Measurements from ENCODE around the gene SMOC1.

The SMOC1 gene

DNA sequence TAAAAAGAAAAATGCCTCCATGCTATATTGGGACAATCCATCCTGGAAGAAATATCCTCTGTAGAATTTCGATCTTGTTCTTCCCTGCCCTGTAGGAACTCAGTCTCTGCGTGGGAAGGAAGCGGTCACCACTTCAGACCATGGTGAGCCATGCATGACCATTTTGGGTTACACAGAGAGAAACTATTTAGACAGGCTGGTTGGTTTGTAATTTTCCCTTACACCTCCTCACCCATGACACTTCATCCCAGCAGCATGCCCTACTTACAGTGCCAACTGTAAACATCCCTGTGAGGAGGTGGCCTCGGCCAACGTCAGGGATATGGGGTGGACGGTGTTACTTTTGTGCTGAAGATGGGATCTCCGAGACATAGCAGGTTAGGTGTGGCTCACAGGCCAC lies 121.4 kb downstream of the SMOC1 start:
- Histone ChIP-seq H3K27ac (no peak overlapping the region), H3K4me3 (no peak overlapping the region)
- TF ChIP-seq, protein P1, sequence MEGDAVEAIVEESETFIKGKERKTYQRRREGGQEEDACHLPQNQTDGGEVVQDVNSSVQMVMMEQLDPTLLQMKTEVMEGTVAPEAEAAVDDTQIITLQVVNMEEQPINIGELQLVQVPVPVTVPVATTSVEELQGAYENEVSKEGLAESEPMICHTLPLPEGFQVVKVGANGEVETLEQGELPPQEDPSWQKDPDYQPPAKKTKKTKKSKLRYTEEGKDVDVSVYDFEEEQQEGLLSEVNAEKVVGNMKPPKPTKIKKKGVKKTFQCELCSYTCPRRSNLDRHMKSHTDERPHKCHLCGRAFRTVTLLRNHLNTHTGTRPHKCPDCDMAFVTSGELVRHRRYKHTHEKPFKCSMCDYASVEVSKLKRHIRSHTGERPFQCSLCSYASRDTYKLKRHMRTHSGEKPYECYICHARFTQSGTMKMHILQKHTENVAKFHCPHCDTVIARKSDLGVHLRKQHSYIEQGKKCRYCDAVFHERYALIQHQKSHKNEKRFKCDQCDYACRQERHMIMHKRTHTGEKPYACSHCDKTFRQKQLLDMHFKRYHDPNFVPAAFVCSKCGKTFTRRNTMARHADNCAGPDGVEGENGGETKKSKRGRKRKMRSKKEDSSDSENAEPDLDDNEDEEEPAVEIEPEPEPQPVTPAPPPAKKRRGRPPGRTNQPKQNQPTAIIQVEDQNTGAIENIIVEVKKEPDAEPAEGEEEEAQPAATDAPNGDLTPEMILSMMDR (IDR thresholded peaks at IDR 0.05) = no peak
- DNase-seq (ENCODE audit: low spot score) = no peak

DNA sequence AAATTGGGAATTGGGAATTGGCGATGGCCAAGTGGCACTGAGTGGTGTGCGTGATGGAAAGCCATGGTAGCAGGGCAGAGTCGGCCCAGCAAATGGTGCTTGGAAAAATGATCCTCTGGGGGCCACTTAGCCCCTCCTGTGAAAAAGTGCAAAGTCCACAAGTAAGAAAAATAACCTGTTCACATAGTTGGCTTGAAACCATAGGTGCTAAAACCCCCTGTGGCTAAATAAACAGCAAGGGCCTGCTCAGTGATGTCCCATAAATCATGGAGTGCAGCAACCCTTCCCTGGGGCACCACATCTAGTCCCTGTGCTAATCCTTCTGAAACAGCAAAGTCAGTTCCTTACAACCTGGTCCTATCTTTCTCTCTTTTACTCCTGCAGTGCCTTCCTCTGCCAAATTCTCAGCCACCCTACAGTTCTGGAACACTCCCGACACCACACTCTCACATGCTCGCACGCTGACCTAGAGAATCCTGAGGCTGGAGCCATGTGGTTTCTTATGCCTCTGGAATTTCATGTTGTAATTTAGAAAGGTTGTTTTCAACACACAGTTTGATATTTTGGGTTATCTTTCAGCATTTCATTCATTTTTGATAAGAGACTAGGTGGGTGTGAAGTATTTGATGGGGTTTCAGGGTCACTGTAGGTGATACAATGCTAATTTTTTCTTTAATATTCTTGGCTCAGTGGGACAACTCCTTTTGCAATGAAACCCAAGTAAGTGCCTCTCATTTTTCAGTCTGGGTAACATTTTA lies 123.6 kb downstream of the SMOC1 start:
- no peak for DNase-seq (ENCODE audit: low spot score)
- Histone ChIP-seq H3K4me3 (no peak overlapping the region), H3K27ac (no peak overlapping the region)
- TF ChIP-seq, protein P1 (IDR thresholded peaks at IDR 0.05) = no peak

DNA sequence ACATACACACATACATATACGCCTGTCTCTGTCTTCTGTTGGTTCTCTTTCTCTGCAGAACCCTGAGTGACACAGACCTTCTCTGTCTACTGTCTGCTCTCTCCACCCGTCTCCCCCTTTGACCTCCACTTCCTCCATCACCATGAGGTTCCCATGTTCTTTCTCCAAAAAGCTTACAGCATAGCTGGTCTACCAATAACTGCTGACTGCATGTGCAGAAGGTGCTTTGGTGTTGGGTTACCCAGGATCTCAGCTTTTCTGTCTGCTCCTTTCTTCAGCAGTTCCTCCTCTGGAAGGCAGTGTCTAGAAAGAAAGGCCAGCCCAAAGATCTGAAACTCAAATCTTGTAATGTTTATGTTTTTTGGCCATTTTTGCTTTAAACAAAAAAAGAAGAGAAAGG lies 125.6 kb downstream of the SMOC1 start:
- no peak overlapping the region for H3K4me3 ChIP-seq
- TF ChIP-seq, protein P1 (IDR thresholded peaks at IDR 0.05) = no peak
- DNase-seq (ENCODE audit: low spot score) = no peak
- no peak overlapping the region for H3K27ac ChIP-seq

DNA sequence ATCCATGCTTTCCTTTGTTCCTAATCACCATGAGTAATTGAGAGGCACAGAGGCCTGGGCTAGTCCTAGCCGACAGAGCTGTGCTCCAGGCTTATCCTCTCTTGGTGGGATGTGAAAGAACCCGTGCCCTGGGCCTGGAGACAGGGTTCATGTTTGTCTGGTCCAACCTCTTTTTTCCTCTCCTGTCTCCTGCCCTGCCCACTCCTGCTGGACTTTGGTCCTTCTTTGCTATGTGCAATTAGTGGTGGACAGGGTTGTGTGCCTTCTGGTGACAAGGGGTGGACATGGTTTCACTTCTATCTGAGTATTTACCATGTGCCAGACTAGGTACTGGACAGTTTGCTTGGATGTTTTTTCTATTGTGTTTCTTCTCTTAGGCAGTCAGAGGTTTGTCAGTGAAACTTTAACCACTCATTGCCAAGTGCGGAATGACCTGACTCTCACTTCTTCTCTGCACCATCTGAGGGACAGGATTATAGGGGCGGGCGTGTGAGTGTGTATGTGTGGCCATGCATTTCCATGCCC lies 126.1 kb downstream of the SMOC1 start:
- H3K27ac ChIP-seq = no peak overlapping the region
- DNase-seq (ENCODE audit: low spot score) = no peak
- H3K4me3 ChIP-seq = no peak overlapping the region
- TF ChIP-seq, protein P1 (IDR thresholded peaks at IDR 0.05) = no peak

DNA sequence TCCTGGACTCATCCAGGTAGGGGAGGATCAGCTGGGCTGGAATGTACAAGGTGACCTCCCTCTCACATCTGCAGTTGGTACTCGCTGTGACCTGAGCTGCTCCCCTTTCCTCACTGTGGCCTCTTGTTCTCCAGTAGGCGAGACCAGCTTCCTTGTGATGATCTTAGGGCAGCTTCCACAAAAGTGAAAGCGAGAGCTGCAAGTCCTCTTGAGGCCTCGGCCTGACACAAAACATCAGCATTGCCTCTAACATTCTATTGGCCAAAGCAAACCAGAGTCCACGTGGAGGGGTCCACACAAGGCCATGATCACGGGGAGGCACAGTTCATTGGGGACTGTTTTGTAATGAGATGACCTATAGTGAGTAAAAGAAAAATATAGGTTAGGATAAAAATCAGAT lies 127.5 kb downstream of the SMOC1 start:
- H3K27ac ChIP-seq = no peak overlapping the region
- DNase-seq (ENCODE audit: low spot score) = no peak
- TF ChIP-seq, protein P1 (IDR thresholded peaks at IDR 0.05) = no peak

DNA sequence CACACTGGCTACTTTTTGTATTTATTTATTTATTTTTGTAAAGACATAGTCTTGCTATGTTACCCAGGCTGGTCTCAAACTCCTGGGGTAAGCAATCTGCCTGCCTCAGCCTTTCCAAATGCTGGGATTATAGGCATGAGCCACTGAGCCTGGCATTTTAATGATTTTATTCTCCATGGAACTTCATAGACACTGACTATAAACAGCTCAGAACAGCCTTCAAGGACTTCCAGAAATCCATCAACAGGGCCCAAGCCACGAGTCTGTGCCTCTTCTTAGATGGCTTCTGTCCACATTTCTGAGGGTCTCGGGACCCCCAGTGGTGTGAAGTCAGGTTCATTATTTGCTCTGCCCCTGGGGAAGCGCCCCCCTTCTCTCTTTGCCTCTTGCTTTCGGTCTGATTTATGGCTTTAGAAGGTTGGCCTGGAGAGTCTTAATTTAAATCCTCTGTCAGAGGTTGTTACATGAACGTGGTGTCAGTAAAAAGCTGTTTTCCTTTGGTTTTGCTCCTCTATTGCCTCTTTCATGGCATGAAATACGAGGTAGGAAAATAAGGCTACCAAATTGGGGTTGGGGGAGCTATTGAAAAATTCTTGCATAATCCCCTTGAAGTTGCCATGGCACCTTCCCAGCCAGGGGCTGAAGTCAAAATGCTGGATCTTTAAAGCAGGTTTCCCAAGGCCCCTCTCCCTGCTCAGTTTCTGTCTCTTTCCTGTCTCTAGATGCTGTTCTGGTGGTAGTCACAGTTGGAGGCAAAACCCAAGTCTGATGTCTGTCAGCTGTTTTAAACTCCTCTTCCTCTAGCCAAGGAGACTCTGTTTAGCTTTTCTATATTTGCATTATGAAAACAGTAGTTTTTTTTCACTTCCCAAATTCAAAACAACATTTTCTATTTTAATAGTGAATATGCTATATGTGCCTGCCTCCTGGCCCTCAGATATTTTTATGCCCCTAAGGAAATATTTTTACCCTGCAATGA lies 129.4 kb downstream of the SMOC1 start:
- H3K27ac ChIP-seq = no peak overlapping the region
- DNase-seq (ENCODE audit: low spot score) = no peak
- TF ChIP-seq, protein P1 (IDR thresholded peaks at IDR 0.05) = no peak

More for the DNA sequence above, 127.5 kb downstream of the SMOC1 start:
- no peak overlapping the region for H3K4me3 ChIP-seq

More for the DNA sequence above, 129.4 kb downstream of the SMOC1 start:
- H3K4me3 ChIP-seq = no peak overlapping the region

Data from coronary artery (tissue), 2 donors.